ENCODE measurements around the gene CELF2.

GRCh38 chr10:11186374-11186773, 168.7 kb downstream of the CELF2 start:
- no peak for TF ChIP-seq POLR2AphosphoS5 (IDR thresholded peaks at IDR 0.05)
- no peak for TF ChIP-seq CTCF (IDR thresholded peaks at IDR 0.05)
- no peak for TF ChIP-seq POLR2A (IDR thresholded peaks at IDR 0.05)
- no peak for TF ChIP-seq EP300 (IDR thresholded peaks at IDR 0.05)

Measured in suprapubic skin (tissue), 4 donors.